Measurements from ENCODE around the gene PLCB1.

DNA sequence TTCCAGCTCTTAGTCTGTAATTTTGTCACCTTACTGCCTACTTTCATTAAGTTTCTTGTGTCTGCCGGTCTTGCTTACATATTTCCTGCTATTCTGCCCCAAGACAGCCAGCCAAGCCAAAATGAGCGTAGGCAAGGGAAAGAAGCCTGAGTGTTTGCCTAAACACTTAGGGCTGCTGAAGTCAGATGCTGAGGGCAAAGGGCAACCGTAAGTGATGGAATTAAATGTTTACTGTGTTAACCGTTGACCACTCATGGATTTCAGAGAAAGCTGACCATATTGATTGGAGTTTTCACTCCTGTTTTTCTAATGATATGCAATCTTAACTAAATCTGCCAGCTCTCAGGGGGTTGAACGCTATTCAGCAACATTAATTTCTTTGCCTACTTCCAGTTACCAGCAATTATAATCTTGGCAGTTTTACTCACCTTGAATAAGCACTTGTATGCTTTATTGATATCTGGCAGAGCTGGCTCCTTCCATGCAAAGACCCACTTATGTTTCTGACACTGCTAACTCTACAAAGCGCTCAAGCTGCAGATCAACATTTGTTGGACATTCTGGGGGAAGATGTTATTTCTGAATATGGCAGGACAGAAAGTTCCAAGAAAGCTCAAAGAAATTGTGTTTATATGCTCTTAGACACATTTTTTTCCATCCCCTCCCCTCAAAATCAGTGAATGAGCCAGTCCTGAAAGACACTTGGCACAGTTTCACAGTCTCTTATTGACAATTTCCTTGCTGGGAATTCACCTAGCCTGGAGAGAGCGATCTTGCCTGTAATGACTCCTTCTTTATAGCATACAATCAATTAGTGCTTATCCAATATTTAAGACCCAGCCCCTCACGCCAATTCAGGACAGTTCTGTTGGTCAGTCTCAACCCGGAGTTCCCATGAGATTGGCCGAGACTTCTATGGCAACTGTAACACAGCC is 183.8 kb downstream of the PLCB1 start:
- TF ChIP-seq POLR2A (IDR thresholded peaks at IDR 0.05), result no peak
- TF ChIP-seq, protein P1, sequence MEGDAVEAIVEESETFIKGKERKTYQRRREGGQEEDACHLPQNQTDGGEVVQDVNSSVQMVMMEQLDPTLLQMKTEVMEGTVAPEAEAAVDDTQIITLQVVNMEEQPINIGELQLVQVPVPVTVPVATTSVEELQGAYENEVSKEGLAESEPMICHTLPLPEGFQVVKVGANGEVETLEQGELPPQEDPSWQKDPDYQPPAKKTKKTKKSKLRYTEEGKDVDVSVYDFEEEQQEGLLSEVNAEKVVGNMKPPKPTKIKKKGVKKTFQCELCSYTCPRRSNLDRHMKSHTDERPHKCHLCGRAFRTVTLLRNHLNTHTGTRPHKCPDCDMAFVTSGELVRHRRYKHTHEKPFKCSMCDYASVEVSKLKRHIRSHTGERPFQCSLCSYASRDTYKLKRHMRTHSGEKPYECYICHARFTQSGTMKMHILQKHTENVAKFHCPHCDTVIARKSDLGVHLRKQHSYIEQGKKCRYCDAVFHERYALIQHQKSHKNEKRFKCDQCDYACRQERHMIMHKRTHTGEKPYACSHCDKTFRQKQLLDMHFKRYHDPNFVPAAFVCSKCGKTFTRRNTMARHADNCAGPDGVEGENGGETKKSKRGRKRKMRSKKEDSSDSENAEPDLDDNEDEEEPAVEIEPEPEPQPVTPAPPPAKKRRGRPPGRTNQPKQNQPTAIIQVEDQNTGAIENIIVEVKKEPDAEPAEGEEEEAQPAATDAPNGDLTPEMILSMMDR (IDR thresholded peaks at IDR 0.05), result no peak

Data from Peyer's patch (tissue), 4 donors.